HCT116 (cell line): ENCODE measurements around the gene BMP2K. TPM values are rescaled to one million over a fixed set of nuclear protein-coding genes. Genes with fewer than 3 reads are reported as not detected.

Source experiments
- ATAC-seq: fragments of 200-7000 bp; cut with Tn5 transposase; 2 replicates; pipeline ENCODE4 v1.9.1; 2020; ENCODE audit warnings: mild to moderate bottlenecking, moderate library complexity
- BruUV-seq: library from RNA; stranded (reverse); fragments of 400-500 nt; replicated peaks from 2 replicates; lab custom pipeline; 2021; lab: Mats Ljungman, UMichigan
- CTCF ChIA-PET: fragments of 300-600 bp; sonication (Branson Sonifier 250); formaldehyde crosslinking; loops from one replicate; lab custom pipeline; 2021; ENCODE audit warnings: antibody characterized with exemption; lab: Charles Lee
- POLR2A ChIA-PET: fragments of 300-600, 350-600 bp; sonication (Branson Sonifier 250); formaldehyde crosslinking; loops from one replicate; lab custom pipeline; 2021; ENCODE audit warnings: antibody characterized with exemption; lab: Charles Lee
- RAD21 ChIA-PET, 2 experiments: fragments of 300-600 bp; sonication (Branson Sonifier 250); formaldehyde crosslinking; loops; one replicate each; lab custom pipeline; 2023; ENCODE audit warnings: low total read pairs in 2 of 2; ENCODE audit not compliant: uncharacterized antibody in 2 of 2, unreplicated experiment in 2 of 2, low non-redundant PET in 1 of 2; lab: Charles Lee
- DNase-seq: peaks from one replicate; pipeline ENCODE4 v3.0.0-alpha.2; 2010; ENCODE audit warnings: low read depth, low spot score
- H2AFZ ChIP-seq: fragments of 200-600 bp; shearing (Covaris generic), sonication (generic); 2 replicates; pipeline ENCODE4 v1.6.1; 2017; ENCODE audit warnings: low read depth, mixed run types, mixed read lengths, antibody characterized with exemption, low read length; ENCODE audit not compliant: poor library complexity, severe bottlenecking
- H3K27ac ChIP-seq: 2 replicates; pipeline ENCODE4 v1.5.1; 2012; ENCODE audit warnings: low read depth, low read length
- H3K27me3 ChIP-seq: fragments of 200-600 bp; sonication (generic); 2 replicates; pipeline ENCODE4 v1.6.1; 2016; ENCODE audit warnings: mixed run types, low read length, mixed read lengths; ENCODE audit not compliant: insufficient read depth
- H3K36me3 ChIP-seq, 2 experiments: fragments of 200-500 bp in 1 of 2; fragments of 200-600 bp in 1 of 2; sonication (Bioruptor generic) in 1 of 2; sonication (generic) in 1 of 2; 2 replicates each; pipeline versions ENCODE4 v1.5.1 to v1.6.1; 2014 to 2016; ENCODE audit warnings: low read length in 2 of 2, inconsistent platforms in 1 of 2, mixed read lengths in 1 of 2, mixed run types in 1 of 2; ENCODE audit not compliant: insufficient read depth in 2 of 2, control insufficient read depth in 1 of 2
- H3K4me1 ChIP-seq, 2 experiments: fragments of 200-600 bp in 1 of 2; sonication (generic) in 1 of 2; 2 replicates each; pipeline versions ENCODE4 v1.5.1 to v1.6.1; 2012 to 2017; ENCODE audit warnings: low read length in 2 of 2, inconsistent platforms in 1 of 2, mild to moderate bottlenecking in 1 of 2, mixed read lengths in 1 of 2, mixed run types in 1 of 2, moderate library complexity in 1 of 2; ENCODE audit not compliant: insufficient read depth in 2 of 2, control insufficient read depth in 1 of 2
- H3K4me2 ChIP-seq: fragments of 200-600 bp; sonication (generic); 2 replicates; pipeline ENCODE4 v1.6.1; 2017; ENCODE audit warnings: mixed run types, low read length, mixed read lengths
- H3K4me3 ChIP-seq, 2 experiments: fragments of 200-600 bp in 1 of 2; sonication (generic) in 1 of 2; replicated peaks in 1 of 2; 2 replicates each; pipeline ENCODE4 v1.5.1; 2011 to 2016; ENCODE audit warnings: low read length in 2 of 2, control low read depth in 1 of 2, low read depth in 1 of 2, mild to moderate bottlenecking in 1 of 2, mixed read lengths in 1 of 2, mixed run types in 1 of 2
- H3K79me2 ChIP-seq: fragments of 200-600 bp; sonication (generic); 2 replicates; pipeline ENCODE4 v1.6.1; 2017; ENCODE audit warnings: mild to moderate bottlenecking, mixed run types, low read length, moderate library complexity, mixed read lengths; ENCODE audit not compliant: insufficient read depth
- H3K9ac ChIP-seq: fragments of 200-600 bp; sonication (generic); 2 replicates; pipeline ENCODE4 v1.6.1; 2016; ENCODE audit warnings: low read length, mixed read lengths
- H3K9me2 ChIP-seq: fragments of 200-600 bp; sonication (generic), shearing (Covaris generic); 2 replicates; pipeline ENCODE4 v1.6.1; 2017; ENCODE audit warnings: mixed run types, mild to moderate bottlenecking, moderate library complexity; ENCODE audit not compliant: insufficient read depth
- H3K9me3 ChIP-seq, 2 experiments: fragments of 200-500 bp in 1 of 2; fragments of 200-600 bp in 1 of 2; sonication (Bioruptor generic) in 1 of 2; sonication (generic) in 1 of 2; 2 replicates each; pipeline ENCODE4 v1.6.1; 2014 to 2017; ENCODE audit warnings: low read length in 2 of 2, mixed read lengths in 2 of 2, inconsistent platforms in 1 of 2, low read depth in 1 of 2, mild to moderate bottlenecking in 1 of 2, mixed run types in 1 of 2, moderate library complexity in 1 of 2; ENCODE audit not compliant: control insufficient read depth in 1 of 2, insufficient read depth in 1 of 2
- H4K20me1 ChIP-seq: fragments of 200-600 bp; sonication (generic), shearing (Covaris generic); 2 replicates; pipeline ENCODE4 v1.6.1; 2017; ENCODE audit warnings: mixed run types, mild to moderate bottlenecking, moderate library complexity; ENCODE audit not compliant: insufficient read depth
- ATF3 ChIP-seq: IDR thresholded peaks from 2 replicates; pipeline ENCODE4 v1.6.1; 2012
- CEBPB ChIP-seq: IDR thresholded peaks from 2 replicates; pipeline ENCODE4 v1.6.1; 2012; ENCODE audit warnings: low read depth
- EZH2 ChIP-seq: fragments of 200-600 bp; sonication (generic); IDR thresholded peaks from 2 replicates; pipeline ENCODE4 v1.6.1; 2017; ENCODE audit warnings: antibody characterized with exemption, mixed run types
- EZH2phosphoT487 ChIP-seq: fragments of 200-600 bp; IDR thresholded peaks from 2 replicates; pipeline ENCODE4 v1.6.1; 2018; ENCODE audit warnings: antibody characterized with exemption, borderline replicate concordance
- JUND ChIP-seq: IDR thresholded peaks from 2 replicates; pipeline ENCODE4 v1.6.1; 2012
- RAD21 ChIP-seq: IDR thresholded peaks from 2 replicates; pipeline ENCODE4 v1.6.1; 2012; ENCODE audit warnings: low read depth, mild to moderate bottlenecking
- SRF ChIP-seq: IDR thresholded peaks from 2 replicates; pipeline ENCODE4 v1.6.1; 2012; ENCODE audit warnings: low read depth
- ZFX ChIP-seq: fragments of 450-650 bp; IDR thresholded peaks from 2 replicates; pipeline ENCODE4 v1.6.1; 2017
- intact Hi-C: fragments of 100-400 bp; cut with micrococcal nuclease; formaldehyde crosslinking; loops from 2 replicates; pipeline ENCODE4 v1.10.0; 2022
- microRNA-seq: library from miRNA; unstranded; fragments of <30 nt; microRNA quantifications from one replicate; pipeline ENCODE4, GENCODE V29; 2016; ENCODE audit warnings: borderline number of aligned reads
- total RNA-seq: library from RNA; stranded (reverse); gene quantifications from one replicate; pipeline ENCODE4 v1.2.1, GENCODE V29; 2021; ENCODE audit not compliant: unreplicated experiment

Gene BMP2K
- total RNA-seq, 1 experiment from 2014 or later, result 27.7 TPM

GRCh38 chr4:78956975-78957374 is 180.8 kb downstream of the BMP2K start:
- TF ChIP-seq JUND, result no peak
- TF ChIP-seq RAD21, result no peak
- no peak for TF ChIP-seq CEBPB
- Histone ChIP-seq H4K20me1 (no peaks in the 10 kb centered on the region), H3K4me2 (no peak overlapping the region), H3K9me2 (no peaks in the 10 kb centered on the region), H3K36me3 (no peaks in the 10 kb centered on the region), H3K4me3 (no peak overlapping the region), H3K79me2 (no peaks in the 10 kb centered on the region), H3K27ac (no peak overlapping the region), H3K27me3 (no peaks in the 10 kb centered on the region), H2AFZ (no peak overlapping the region), H3K4me1 (no peaks in the 10 kb centered on the region), H3K9me3 (no peaks in the 10 kb centered on the region), H3K9ac (no peak overlapping the region)
- BruUV-seq, result no TSS peak
- ATAC-seq, result peak; percentile 44; the same call in 1 of the 2 replicates
- intact Hi-C loops, result no loop called here
- ChIA-PET POLR2A (no interaction called here), CTCF (no interaction called here), RAD21 (no interaction called here)
- DNase-seq, result no peak

- POLR2A ChIA-PET, result no interaction called here
- no peak for TF ChIP-seq EZH2
- TF ChIP-seq ATF3, result no peak
- TF ChIP-seq JUND, result no peak
- no peak for TF ChIP-seq EZH2phosphoT487
- no peak for TF ChIP-seq CEBPB
- no peak for TF ChIP-seq ZFX
- TF ChIP-seq SRF, result no peak
- no peak for TF ChIP-seq RAD21
- TF ChIP-seq, all 23 proteins: peak for 0
- no peaks in the 10 kb centered on the region for H3K9me2 ChIP-seq
- no TSS peak for BruUV-seq
- DNase-seq (no peak), ATAC-seq (no peak)
- no peaks in the 10 kb centered on the region for H3K79me2 ChIP-seq
- no peaks in the 10 kb centered on the region for H3K9me3 ChIP-seq
- no peaks in the 10 kb centered on the region for H4K20me1 ChIP-seq
- H3K9ac ChIP-seq, result no peak overlapping the region
- no peaks in the 10 kb centered on the region for H3K27me3 ChIP-seq
- no peak overlapping the region for H3K4me2 ChIP-seq
- H3K4me1 ChIP-seq, result no peaks in the 10 kb centered on the region
- CTCF ChIA-PET, result no interaction called here
- intact Hi-C loops, result no loop called here
- no peak overlapping the region for H3K4me3 ChIP-seq
- no peaks in the 10 kb centered on the region for H3K36me3 ChIP-seq
- RAD21 ChIA-PET, result no interaction called here
- H2AFZ ChIP-seq, result no peak overlapping the region
- no peak overlapping the region for H3K27ac ChIP-seq
Measured at GRCh38 chr4:78960926-78961325, 184.8 kb downstream of the BMP2K start.

Small RNA genes within 50 kb of the gene (microRNA-seq; reads per million reads assigned to microRNA genes)
- gene MIR5096, result not detected

Other genes with a start within 250 kb of the BMP2K start
- 158 TPM for gene ANXA3, start 224.6 kb upstream of the BMP2K start, total RNA-seq
- 32.3 TPM for gene PAQR3, start 163.1 kb downstream of the BMP2K start, total RNA-seq